Prostate gland (tissue), 2 donors: Measurements from ENCODE around the gene FILIP1. TPM values are rescaled to one million over a fixed set of nuclear protein-coding genes. Genes with fewer than 3 reads are reported as not detected.

Experiments
- DNase-seq: peaks from one replicate; pipeline ENCODE4 v3.0.0-alpha.2; 2019; ENCODE audit warnings: low spot score
- H3K27ac ChIP-seq, 2 donors: fragments of 200-600 bp; sonication (generic); 2 replicates each; pipeline ENCODE4 v1.5.1; 2017 to 2019
- H3K27me3 ChIP-seq: fragments of 200-600 bp; sonication (generic); replicated peaks from 2 replicates; pipeline ENCODE4 v1.5.1; 2019; ENCODE audit not compliant: insufficient read depth
- H3K36me3 ChIP-seq, 2 donors: fragments of 200-600 bp; sonication (generic); 1 replicate in 1 of 2; 2 replicates in 1 of 2; pipeline versions ENCODE4 v1.5.1 to v1.8.1; 2017 to 2019
- H3K4me1 ChIP-seq: fragments of 200-600 bp; sonication (generic); replicated peaks from 2 replicates; pipeline ENCODE4 v1.5.1; 2019
- H3K4me3 ChIP-seq, 2 donors: fragments of 200-600 bp; sonication (generic); 2 replicates each; pipeline ENCODE4 v1.5.1; 2017 to 2019
- H3K9me3 ChIP-seq: fragments of 200-600 bp; sonication (generic); 2 replicates; pipeline ENCODE4 v1.5.1; 2017
- CTCF ChIP-seq, 4 experiments: fragments of 200-600 bp in 2 of 4; fragments of 450-650 bp in 2 of 4; sonication (generic) in 2 of 4; IDR thresholded peaks; 1 replicate in 3 of 4; 2 replicates in 1 of 4; pipeline ENCODE4 v1.5.1; 2016 to 2019; ENCODE audit warnings: antibody characterized with exemption in 4 of 4, mild to moderate bottlenecking in 2 of 4, moderate library complexity in 2 of 4
- POLR2A ChIP-seq: fragments of 450-650 bp; IDR thresholded peaks from one replicate; pipeline ENCODE4 v1.6.1; 2016; ENCODE audit warnings: antibody characterized with exemption, mild to moderate bottlenecking
- POLR2AphosphoS5 ChIP-seq: sonication (generic); formaldehyde crosslinking; IDR thresholded peaks from one replicate; pipeline ENCODE4 v1.6.1; 2017; ENCODE audit warnings: antibody characterized with exemption
- WGBS: methylation state at CpG from one replicate; pipeline ENCODE4 v1.1.5; 2018; 5-methylcytosine and 5-hydroxymethylcytosine counted together
- intact Hi-C: fragments of 100-400 bp; cut with DNase I; formaldehyde crosslinking; loops from one replicate; pipeline ENCODE4 v1.14.2; 2022
- total RNA-seq, 2 donors: library from RNA; depleted of rRNA; stranded (reverse); fragments of >200 nt; gene quantifications; one replicate each; pipeline ENCODE4 v1.1.0, GENCODE V29; 2016

The FILIP1 gene
- total RNA-seq, 2 donors from 2014 or later: 2.1 to 3.3 TPM

DNA sequence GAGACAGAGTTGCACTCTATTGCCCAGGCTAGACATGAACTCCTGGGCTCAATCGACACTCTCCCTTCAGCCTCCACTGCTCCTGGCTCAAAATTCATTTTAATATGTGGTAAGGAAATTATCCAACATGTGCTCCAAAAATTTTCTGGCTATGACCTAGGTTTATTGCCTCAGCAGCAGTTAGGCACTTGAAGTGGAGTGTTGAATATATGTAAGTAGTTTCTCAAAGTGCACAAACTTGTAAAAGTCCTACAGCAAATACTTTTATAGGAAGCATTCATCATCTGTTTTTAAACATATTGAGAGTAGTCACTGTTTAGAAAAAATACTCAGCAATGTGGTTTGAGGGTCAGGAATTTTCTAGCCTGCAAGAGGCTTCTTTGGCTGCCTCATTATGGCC is 13.2 kb downstream of the FILIP1 start:
- no peak overlapping the region for H3K27ac ChIP-seq

DNA sequence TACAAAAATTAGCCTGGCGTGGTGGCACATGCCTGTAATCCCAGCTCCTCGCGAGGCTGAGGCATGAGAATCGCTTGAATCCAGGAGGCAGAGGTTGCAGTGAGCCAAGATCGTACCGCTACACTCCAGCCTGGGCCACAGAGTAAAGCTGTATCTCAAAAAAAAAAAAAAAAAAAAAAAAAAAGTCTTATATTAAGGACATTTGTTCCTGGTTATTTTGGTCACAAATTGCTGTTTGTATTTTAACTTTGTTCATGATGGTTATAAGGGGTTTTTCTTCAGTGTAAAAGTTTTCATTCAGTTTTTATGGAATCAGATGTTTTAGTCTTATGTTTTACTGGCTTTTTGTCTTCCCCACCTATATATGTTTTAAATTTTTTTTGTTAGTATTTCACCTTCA is 13.9 kb downstream of the FILIP1 start:
- no peaks in the 10 kb centered on the region for H3K4me1 ChIP-seq
- H3K36me3 ChIP-seq: no peaks in the 10 kb centered on the region
- WGBS: 95% methylated on average over 6 of the region's 6 CpGs
- TF ChIP-seq CTCF (IDR thresholded peaks at IDR 0.05) (no peak), POLR2AphosphoS5 (no peak), POLR2A (no peak)
- no peaks in the 10 kb centered on the region for H3K9me3 ChIP-seq
- intact Hi-C loops: no loop called here
- no peak for DNase-seq
- H3K27ac ChIP-seq: no peak overlapping the region
- no peak overlapping the region for H3K4me3 ChIP-seq
- H3K27me3 ChIP-seq: no peaks in the 10 kb centered on the region

More for the DNA sequence above, 13.2 kb downstream of the FILIP1 start:
- TF ChIP-seq POLR2A: no peak
- TF ChIP-seq CTCF (IDR thresholded peaks at IDR 0.05): no peak
- TF ChIP-seq POLR2AphosphoS5: no peak
- Histone ChIP-seq H3K9me3 (no peaks in the 10 kb centered on the region), H3K4me3 (no peak overlapping the region), H3K4me1 (no peaks in the 10 kb centered on the region), H3K27me3 (no peaks in the 10 kb centered on the region), H3K36me3 (no peaks in the 10 kb centered on the region)
- no peak for DNase-seq
- 39% methylated on average over 1 of the region's 1 CpG for WGBS
- intact Hi-C loops: no loop called here

DNA sequence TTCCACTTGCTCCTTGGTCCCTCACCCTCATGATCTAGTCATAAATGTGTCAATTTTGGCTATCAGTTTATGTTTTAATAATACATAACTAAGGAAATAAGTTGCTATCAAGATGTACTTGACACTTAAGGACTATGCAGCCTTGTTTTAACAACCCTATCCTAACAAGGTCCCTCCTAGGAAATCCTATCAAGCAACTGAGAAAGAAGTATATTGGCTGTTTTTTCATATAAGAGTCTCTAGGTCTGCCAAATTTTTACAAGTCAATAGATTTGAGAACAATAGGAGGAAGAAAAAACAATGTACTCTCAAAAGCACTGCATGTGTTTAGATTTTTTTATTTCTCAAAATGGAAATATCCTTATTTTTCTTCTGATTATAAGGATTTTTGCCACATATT is 14.7 kb downstream of the FILIP1 start:
- no peak for TF ChIP-seq POLR2A
- H3K4me1 ChIP-seq: no peaks in the 10 kb centered on the region
- H3K27me3 ChIP-seq: no peaks in the 10 kb centered on the region
- DNase-seq: no peak
- no peaks in the 10 kb centered on the region for H3K9me3 ChIP-seq
- no peaks in the 10 kb centered on the region for H3K36me3 ChIP-seq
- H3K27ac ChIP-seq: no peak overlapping the region
- intact Hi-C loops: no loop called here
- H3K4me3 ChIP-seq: no peak overlapping the region

DNA sequence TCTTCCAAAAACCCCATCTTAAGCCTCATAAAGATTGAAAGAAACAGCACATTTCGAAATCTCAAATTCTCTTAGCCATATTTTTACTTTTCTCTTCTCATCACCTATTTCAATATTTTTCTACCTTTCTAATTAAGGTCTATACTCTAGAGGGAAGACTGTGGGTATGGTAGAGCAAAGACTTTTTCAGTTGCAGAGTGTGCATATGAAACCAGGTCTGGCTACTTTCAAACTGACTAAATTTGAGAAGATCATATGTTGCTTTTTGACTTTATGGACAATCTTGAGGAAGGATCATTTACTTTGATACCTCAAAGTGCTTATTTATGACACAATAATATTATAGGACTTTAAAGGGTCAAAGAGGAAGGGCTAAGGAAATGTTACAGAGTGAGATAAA is 20.7 kb downstream of the FILIP1 start:
- no peak for TF ChIP-seq POLR2AphosphoS5
- TF ChIP-seq CTCF (IDR thresholded peaks at IDR 0.05): no peak
- TF ChIP-seq POLR2A: no peak
- H3K4me3 ChIP-seq: no peak overlapping the region
- WGBS: 93% methylated on average over 1 of the region's 1 CpG
- no peaks in the 10 kb centered on the region for H3K36me3 ChIP-seq
- intact Hi-C loops: no loop called here
- H3K4me1 ChIP-seq: no peaks in the 10 kb centered on the region
- no peak for DNase-seq
- H3K27me3 ChIP-seq: no peaks in the 10 kb centered on the region
- no peaks in the 10 kb centered on the region for H3K9me3 ChIP-seq
- no peak overlapping the region for H3K27ac ChIP-seq

- H3K4me3 ChIP-seq: no peak overlapping the region
- no peaks in the 10 kb centered on the region for H3K27me3 ChIP-seq
- intact Hi-C loops: no loop called here
- H3K27ac ChIP-seq: no peak overlapping the region
- H3K36me3 ChIP-seq: no peaks in the 10 kb centered on the region
- no peaks in the 10 kb centered on the region for H3K9me3 ChIP-seq
- WGBS: 31% methylated on average over 3 of the region's 3 CpGs
- DNase-seq: no peak
- no peak for TF ChIP-seq CTCF (IDR thresholded peaks at IDR 0.05)
- no peak for TF ChIP-seq POLR2AphosphoS5
- no peak for TF ChIP-seq POLR2A
- H3K4me1 ChIP-seq: no peaks in the 10 kb centered on the region
Observed at GRCh38 chr6:75467966-75468365, 25.6 kb downstream of the FILIP1 start.
